Stomach (tissue), 4 donors: Measurements from ENCODE around the gene MAP7D3.

Experiments
- EP300 ChIP-seq: sonication (generic); formaldehyde crosslinking; IDR thresholded peaks from one replicate; pipeline ENCODE4 v1.6.1; 2017; ENCODE audit warnings: antibody characterized with exemption
- POLR2AphosphoS5 ChIP-seq, 3 donors: sonication (generic); formaldehyde crosslinking; IDR thresholded peaks; one replicate each; pipeline ENCODE4 v1.6.1; 2016; ENCODE audit warnings: antibody characterized with exemption in 3 of 3
- TF ChIP-seq, protein P1 (sequence below), 7 experiments: fragments of 450-650 bp in 4 of 7; fragments of 200-600 bp in 3 of 7; sonication (generic) in 3 of 7; IDR thresholded peaks; one replicate each; pipeline ENCODE4 v1.5.1; 2016 to 2019; ENCODE audit warnings: antibody characterized with exemption in 7 of 7, control low read depth in 2 of 7, mild to moderate bottlenecking in 1 of 7

GRCh38 chrX:136262243-136262642 is 11.0 kb upstream of the MAP7D3 start:
- TF ChIP-seq, protein P1, sequence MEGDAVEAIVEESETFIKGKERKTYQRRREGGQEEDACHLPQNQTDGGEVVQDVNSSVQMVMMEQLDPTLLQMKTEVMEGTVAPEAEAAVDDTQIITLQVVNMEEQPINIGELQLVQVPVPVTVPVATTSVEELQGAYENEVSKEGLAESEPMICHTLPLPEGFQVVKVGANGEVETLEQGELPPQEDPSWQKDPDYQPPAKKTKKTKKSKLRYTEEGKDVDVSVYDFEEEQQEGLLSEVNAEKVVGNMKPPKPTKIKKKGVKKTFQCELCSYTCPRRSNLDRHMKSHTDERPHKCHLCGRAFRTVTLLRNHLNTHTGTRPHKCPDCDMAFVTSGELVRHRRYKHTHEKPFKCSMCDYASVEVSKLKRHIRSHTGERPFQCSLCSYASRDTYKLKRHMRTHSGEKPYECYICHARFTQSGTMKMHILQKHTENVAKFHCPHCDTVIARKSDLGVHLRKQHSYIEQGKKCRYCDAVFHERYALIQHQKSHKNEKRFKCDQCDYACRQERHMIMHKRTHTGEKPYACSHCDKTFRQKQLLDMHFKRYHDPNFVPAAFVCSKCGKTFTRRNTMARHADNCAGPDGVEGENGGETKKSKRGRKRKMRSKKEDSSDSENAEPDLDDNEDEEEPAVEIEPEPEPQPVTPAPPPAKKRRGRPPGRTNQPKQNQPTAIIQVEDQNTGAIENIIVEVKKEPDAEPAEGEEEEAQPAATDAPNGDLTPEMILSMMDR (IDR thresholded peaks at IDR 0.05), result no peak
- TF ChIP-seq POLR2AphosphoS5 (IDR thresholded peaks at IDR 0.05), result no peak
- no peak for TF ChIP-seq EP300
